Thoracic aorta (tissue), 2 donors: ENCODE data around the gene TBC1D10B. TPM values are rescaled to one million over a fixed set of nuclear protein-coding genes. Genes with fewer than 3 reads are reported as not detected.

Experiments
- ATAC-seq: fragments of 150-250 bp; one replicate; pipeline ENCODE4 v1.8.0; 2017; ENCODE audit warnings: low read depth; ENCODE audit not compliant: insufficient number of reproducible peaks, low FRiP score
- DNase-seq: peaks from one replicate; pipeline ENCODE4 v3.0.0-alpha.2; 2020; ENCODE audit warnings: low spot score
- H3K27ac ChIP-seq, 2 donors: fragments of 200-600 bp; sonication (generic); 1 replicate in 1 of 2; 2 replicates in 1 of 2; pipeline ENCODE4 v1.5.1; 2016; ENCODE audit warnings: mild to moderate bottlenecking in 2 of 2, moderate library complexity in 2 of 2
- H3K27me3 ChIP-seq: fragments of 200-600 bp; sonication (generic); replicated peaks from 2 replicates; pipeline ENCODE4 v1.6.0; 2016; ENCODE audit warnings: mild to moderate bottlenecking; ENCODE audit not compliant: insufficient read depth
- H3K36me3 ChIP-seq: fragments of 200-600 bp; sonication (generic); one replicate; pipeline ENCODE4 v1.5.1; 2016
- H3K4me1 ChIP-seq, 2 donors: fragments of 200-600 bp; sonication (generic); 1 replicate in 1 of 2; 2 replicates in 1 of 2; pipeline versions ENCODE4 v1.5.1 to v1.6.0; 2016; ENCODE audit warnings: low read depth in 2 of 2, mild to moderate bottlenecking in 1 of 2; ENCODE audit not compliant: control insufficient read depth in 1 of 2
- H3K4me3 ChIP-seq: fragments of 200-600 bp; sonication (generic); 2 replicates; pipeline ENCODE4 v1.5.1; 2016; ENCODE audit warnings: mild to moderate bottlenecking
- H3K9me3 ChIP-seq: fragments of 200-600 bp; sonication (generic); 2 replicates; pipeline ENCODE4 v1.5.1; 2016
- total RNA-seq, 2 donors: library from RNA; depleted of rRNA; stranded (reverse); fragments of >200 nt; gene quantifications; one replicate each; pipeline versions ENCODE4 v1.1.0 to v1.2.3, GENCODE V29; 2016
- TF ChIP-seq, protein P1 (sequence below): fragments of 200-600 bp; sonication (generic); IDR thresholded peaks from one replicate; pipeline ENCODE4 v1.5.1; 2019; ENCODE audit warnings: antibody characterized with exemption

The TBC1D10B gene
- total RNA-seq, 2 donors from 2014 or later = 34.5 TPM

DNA sequence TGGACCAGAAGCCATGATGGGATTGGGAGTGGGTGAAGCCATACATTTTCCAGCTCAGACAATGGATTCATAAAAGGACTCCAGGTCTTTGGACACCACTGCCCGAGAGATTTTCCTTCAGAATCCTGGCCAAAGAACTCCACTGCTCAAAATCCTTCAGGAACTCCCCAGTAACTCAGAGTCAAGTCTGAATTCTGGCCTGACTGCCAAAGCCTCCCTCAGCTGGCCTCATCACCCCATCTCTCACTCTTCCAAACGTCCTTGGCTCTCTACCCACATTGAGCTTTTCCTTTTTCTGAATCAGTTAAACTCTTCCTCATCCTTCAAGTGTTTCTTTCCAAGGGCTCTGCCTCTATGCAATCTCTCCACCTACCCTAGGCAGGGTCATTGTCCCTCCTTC is 13.2 kb upstream of the TBC1D10B start:
- Histone ChIP-seq H3K4me1 (peaks cover 5 to 10% of the 10 kb centered on the region in 2 donors), H3K4me3 (no peak overlapping the region), H3K27me3 (no peaks in the 10 kb centered on the region), H3K9me3 (no peaks in the 10 kb centered on the region), H3K27ac (no peak overlapping the region), H3K36me3 (no peaks in the 10 kb centered on the region)
- DNase-seq (no peak), ATAC-seq (no peak)
- TF ChIP-seq, protein P1, sequence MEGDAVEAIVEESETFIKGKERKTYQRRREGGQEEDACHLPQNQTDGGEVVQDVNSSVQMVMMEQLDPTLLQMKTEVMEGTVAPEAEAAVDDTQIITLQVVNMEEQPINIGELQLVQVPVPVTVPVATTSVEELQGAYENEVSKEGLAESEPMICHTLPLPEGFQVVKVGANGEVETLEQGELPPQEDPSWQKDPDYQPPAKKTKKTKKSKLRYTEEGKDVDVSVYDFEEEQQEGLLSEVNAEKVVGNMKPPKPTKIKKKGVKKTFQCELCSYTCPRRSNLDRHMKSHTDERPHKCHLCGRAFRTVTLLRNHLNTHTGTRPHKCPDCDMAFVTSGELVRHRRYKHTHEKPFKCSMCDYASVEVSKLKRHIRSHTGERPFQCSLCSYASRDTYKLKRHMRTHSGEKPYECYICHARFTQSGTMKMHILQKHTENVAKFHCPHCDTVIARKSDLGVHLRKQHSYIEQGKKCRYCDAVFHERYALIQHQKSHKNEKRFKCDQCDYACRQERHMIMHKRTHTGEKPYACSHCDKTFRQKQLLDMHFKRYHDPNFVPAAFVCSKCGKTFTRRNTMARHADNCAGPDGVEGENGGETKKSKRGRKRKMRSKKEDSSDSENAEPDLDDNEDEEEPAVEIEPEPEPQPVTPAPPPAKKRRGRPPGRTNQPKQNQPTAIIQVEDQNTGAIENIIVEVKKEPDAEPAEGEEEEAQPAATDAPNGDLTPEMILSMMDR = no peak

DNA sequence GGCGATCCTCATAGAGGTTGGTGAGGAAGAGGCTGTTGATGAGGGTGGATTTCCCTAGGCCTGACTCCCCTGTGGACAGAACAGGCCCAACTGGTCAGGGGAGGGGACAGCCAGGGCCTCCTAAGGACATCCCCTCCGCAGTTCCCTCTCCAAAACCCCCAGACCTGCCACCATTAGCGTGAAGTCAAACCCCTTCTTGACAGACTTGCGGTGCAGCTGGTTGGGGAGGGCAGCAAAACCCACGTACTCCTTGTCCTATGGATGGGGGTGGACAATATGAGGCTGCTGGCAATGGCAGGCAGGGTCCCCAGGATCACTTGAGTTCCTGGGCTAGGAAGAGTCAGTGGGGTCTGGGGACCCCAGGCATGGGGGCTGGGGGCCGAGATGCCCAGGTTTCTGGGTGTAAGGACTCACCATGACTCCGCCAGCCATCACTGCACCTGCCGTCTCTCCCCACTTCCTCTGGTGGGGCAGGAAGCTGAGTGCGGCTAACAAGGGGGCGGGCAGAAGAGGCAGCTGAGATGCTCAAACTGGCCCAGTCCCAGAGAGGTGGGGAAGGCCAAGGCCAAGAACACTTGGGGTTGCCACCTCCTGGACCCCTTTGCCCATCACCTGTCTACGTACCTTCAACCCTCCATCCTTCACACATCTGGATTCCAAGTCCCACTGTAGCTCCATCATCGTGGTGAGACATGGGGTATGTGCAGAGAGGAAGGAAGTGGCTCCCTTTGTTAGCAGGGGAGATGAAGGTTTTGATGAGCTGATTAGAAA is 12.0 kb upstream of the TBC1D10B start, which contains the start of gene SEPTIN1:
SEPTIN1 (minus strand) TSS at position 451 of the 771 bp plus-strand sequence; CDS start at position 432, 19 bp downstream.
- TF ChIP-seq, protein P1 = no peak
- H3K27me3 ChIP-seq = no peaks in the 10 kb centered on the region
- H3K9me3 ChIP-seq = no peaks in the 10 kb centered on the region
- peak within 1 kb of the TSS; percentile 19 for H3K4me3 ChIP-seq
- no peak within 1 kb of the TSS for H3K27ac ChIP-seq
- ATAC-seq (no peak), DNase-seq (no peak)
- H3K36me3 ChIP-seq = no peaks in the 10 kb centered on the region
- H3K4me1 ChIP-seq = peaks cover 5 to 12% of the 10 kb centered on the region in 2 donors

GRCh38 chr16:30381291-30382041 is 11.2 kb upstream of the TBC1D10B start:
- Histone ChIP-seq H3K27me3 (no peaks in the 10 kb centered on the region), H3K27ac (no peak overlapping the region), H3K4me1 (peaks cover 7 to 19% of the 10 kb centered on the region in 2 donors), H3K36me3 (no peaks in the 10 kb centered on the region), H3K4me3 (no peak overlapping the region), H3K9me3 (no peaks in the 10 kb centered on the region)
- TF ChIP-seq, protein P1 = no peak
- ATAC-seq (no peak), DNase-seq (no peak)

DNA sequence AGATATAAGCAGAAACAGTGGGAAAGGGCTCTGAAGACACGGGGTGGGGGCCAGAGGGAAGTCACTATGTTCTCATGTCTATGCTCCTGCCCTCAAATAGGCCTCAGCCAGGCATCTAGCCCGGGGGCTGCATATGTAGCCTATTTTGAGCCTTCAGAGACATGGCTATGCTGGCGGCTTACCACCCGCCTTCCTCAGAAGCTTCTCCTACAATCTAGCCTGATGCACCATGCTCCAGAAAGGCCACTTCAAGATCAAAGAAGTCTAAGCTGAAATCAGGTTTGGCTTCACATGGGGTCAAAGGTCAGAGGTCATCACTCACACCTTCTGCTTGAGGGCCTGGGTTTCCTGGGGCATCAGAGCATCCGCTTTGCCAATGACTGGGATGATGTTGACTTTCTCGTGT is 10.5 kb upstream of the TBC1D10B start:
- DNase-seq = no peak
- TF ChIP-seq, protein P1 = no peak
- ATAC-seq = no peak
- Histone ChIP-seq H3K27me3 (no peaks in the 10 kb centered on the region), H3K36me3 (no peaks in the 10 kb centered on the region), H3K4me1 (peaks cover 7 to 19% of the 10 kb centered on the region in 2 donors), H3K27ac (no peak overlapping the region), H3K9me3 (no peaks in the 10 kb centered on the region), H3K4me3 (no peak overlapping the region)
